HFF-Myc (cell line): ENCODE data around the gene NCKIPSD.

Source experiments
- DNase-seq: peaks from one replicate; pipeline ENCODE4 v3.0.0-alpha.2; 2011; ENCODE audit warnings: low read depth; ENCODE audit errors: extremely low read depth
- H3K4me3 ChIP-seq: replicated peaks from 2 replicates; pipeline ENCODE4 v1.5.1; 2011; ENCODE audit warnings: low read depth, mild to moderate bottlenecking, control low read depth, low read length
- TF ChIP-seq, protein P1 (sequence below): IDR thresholded peaks from 2 replicates; pipeline ENCODE4 v1.5.1; 2012; ENCODE audit warnings: mild to moderate bottlenecking, low read depth, low read length, control low read depth; ENCODE audit errors: missing control alignments

NCKIPSD gene

DNA sequence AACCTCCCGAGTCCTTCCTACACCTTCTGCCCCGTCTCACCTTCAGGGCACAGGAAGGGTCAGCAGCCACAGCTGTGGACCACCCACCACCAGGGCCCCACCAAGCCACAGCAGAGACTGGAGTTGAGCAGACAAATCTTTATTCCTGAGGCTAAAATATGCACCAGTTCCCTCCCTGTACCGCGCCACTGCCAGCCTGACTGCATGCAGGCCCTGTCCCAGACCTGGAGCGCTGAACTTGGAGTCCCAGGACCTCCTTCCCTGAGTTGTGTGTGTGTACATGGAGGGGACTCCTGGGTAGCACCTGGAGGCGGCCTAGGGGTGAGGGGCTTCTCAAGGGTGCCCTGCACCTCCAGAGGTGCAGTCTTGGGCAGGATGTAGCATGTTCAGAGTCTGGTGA lies 60.1 kb downstream of the NCKIPSD start:
- H3K4me3 ChIP-seq: no peak overlapping the region
- DNase-seq: no peak
- TF ChIP-seq, protein P1, sequence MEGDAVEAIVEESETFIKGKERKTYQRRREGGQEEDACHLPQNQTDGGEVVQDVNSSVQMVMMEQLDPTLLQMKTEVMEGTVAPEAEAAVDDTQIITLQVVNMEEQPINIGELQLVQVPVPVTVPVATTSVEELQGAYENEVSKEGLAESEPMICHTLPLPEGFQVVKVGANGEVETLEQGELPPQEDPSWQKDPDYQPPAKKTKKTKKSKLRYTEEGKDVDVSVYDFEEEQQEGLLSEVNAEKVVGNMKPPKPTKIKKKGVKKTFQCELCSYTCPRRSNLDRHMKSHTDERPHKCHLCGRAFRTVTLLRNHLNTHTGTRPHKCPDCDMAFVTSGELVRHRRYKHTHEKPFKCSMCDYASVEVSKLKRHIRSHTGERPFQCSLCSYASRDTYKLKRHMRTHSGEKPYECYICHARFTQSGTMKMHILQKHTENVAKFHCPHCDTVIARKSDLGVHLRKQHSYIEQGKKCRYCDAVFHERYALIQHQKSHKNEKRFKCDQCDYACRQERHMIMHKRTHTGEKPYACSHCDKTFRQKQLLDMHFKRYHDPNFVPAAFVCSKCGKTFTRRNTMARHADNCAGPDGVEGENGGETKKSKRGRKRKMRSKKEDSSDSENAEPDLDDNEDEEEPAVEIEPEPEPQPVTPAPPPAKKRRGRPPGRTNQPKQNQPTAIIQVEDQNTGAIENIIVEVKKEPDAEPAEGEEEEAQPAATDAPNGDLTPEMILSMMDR: no peak

DNA sequence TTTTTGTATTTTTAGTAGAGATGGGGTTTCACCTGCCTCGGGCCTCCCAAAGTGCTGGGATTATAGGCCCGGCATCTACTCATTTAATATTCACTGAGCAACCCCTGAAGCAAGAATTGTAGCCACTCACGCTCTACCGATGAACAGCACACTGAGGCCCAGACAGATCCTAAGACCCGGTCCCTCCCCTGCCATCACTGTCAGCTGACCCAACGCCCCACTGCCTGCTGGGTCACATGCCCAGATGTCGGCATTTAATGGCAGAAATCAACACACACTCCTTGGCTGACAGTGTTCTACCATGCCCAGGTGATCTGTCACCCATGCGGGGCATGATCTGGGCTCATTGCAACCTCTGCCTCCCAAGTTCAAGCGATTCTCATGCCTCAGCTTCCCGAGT lies 60.9 kb downstream of the NCKIPSD start:
- TF ChIP-seq, protein P1: no peak
- H3K4me3 ChIP-seq: no peak overlapping the region
- no peak for DNase-seq

DNA sequence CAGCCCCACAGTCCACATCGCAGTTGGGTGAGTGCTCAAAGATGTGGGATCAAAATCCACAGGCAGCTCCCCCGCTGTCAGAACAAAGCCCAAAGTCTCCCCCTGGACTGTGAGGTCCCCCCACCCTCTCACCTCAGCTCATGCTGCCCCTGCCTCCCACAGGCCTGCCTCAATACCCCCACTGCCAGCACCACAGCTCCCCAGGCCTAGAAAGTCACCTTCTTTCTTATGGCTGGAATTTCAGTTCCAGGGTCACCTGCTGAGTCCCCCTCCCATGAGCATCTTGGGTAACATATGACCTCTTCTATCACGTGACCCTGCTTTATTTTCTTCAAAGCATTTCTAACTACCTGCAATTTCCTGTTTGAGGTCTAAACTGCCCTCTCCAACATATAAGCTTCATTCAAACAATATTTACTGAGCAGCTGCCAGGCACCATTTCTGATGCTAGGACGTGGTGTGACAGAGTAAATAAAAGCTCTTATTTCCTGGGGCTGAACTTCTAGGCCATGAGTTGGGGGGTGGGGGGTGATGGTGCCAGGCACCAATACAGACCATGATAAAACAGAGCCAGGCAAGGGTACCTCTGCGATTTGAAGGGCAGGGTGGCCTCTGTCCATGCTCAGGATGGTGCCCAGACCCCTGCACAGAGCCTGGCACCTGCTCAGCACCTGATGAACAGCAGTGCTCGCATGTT lies 61.7 kb downstream of the NCKIPSD start:
- DNase-seq: no peak
- TF ChIP-seq, protein P1: no peak

More for the DNA sequence above, 61.7 kb downstream of the NCKIPSD start:
- H3K4me3 ChIP-seq: no peak overlapping the region
